Fibroblast of skin of back (primary cell): ENCODE measurements around the gene MRGPRG. TPM values are rescaled to one million over a fixed set of nuclear protein-coding genes. Genes with fewer than 3 reads are reported as not detected.
"Not testable (repeated sequence)": the region's sequence is repeated elsewhere in the genome, so short reads cannot be mapped to it uniquely, and the experiment has no call there.

Source experiments
- DNase-seq: peaks from one replicate; pipeline ENCODE4 v3.0.0-alpha.2; 2013
- polyA plus RNA-seq, 2 experiments: library from polyadenylated mRNA; unstranded; fragments of 120-200 nt; gene quantifications; one replicate each; pipeline ENCODE4 v1.2.1, GENCODE V29; 2013; ENCODE audit not compliant: insufficient read length in 2 of 2

Gene MRGPRG
- not detected for polyA plus RNA-seq (2013, experiment 1 of 2; ENCODE audit: insufficient read length)
- not detected for polyA plus RNA-seq (2013, experiment 2 of 2; ENCODE audit: insufficient read length)

DNA sequence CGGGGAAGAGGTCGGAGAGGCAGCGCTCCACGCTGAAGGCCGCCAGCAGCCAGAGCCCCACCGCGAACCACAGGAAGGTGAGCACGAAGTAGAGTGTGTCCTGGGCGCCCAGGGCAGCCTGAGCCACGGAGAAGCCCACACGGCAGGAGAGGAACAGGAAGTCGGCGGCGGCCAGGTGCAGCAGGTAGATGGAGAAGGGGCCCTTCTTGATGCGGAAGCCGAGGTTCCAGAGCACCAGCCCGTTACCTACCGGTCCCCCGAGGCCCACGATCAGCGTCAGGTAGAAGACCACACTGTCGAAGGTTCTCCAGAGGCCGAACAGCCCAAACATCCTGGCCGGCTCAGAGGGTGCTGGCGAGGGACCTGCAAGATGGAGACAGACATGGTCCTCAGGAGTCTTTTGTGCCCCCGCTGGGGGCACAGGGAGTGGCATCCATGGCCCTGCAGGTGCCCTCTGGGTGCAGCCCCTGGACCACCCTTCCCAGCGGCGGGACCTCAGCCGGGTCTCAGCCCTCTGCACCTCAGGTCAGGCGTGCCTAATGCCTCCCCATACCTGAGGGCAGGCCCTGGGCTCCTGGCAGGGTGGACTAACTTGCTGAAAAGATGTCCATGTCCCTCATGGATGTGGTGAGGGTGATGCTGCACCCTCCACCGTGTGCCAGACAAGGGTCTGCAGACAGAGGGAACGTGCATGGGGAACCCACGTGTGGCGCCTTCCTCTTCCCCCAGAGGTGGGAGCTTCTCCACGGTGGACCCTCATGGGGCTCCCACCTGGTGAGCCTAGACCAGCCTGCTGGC lies at the start of gene MRGPRG:
MRGPRG (minus strand) TSS at position 331 of the 798 bp plus-strand sequence; CDS start at position 331, 0 bp downstream.
- no peak for DNase-seq

DNA sequence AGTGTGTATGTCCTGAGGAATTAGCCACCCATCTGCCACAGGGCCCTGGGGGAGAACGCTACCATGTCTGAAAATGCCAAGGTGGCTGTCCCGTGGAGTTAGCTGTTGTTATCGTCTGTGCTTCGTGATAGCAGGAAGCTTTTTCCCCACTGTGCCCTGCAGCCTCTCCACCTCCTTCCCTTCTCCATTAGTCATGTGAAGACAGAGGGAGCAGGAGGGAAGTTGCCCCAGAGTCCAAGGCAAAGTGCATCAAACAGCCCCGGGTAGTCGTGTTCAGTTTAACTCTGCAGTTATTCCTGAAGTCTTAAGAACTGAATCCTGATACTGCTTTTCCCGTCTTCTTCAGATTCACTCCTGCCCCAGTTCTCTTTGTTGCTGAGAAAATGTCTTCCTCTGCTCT lies 43.9 kb upstream of the MRGPRG start:
- DNase-seq = not testable (repeated sequence)

- DNase-seq = not testable (repeated sequence)
Observed at GRCh38 chr11:3261831-3262230, 43.2 kb upstream of the MRGPRG start.

DNA sequence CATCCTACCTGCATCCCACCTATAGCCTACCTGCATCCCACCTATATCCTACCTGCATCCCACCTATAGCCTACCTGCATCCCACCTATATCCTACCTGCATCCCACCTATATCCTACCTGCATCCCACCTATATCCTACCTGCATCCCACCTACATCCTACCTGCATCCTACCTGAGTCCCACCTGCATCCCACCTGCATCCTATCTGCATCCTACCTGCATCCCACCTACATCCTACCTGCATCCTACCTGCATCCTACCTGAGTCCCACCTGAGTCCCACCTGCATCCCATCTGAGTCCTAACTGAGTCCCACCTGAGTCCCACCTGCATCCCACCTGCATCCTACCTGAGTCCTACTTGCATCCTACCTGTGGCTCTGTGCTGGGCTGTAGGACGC lies 38.9 kb upstream of the MRGPRG start:
- not testable (repeated sequence) for DNase-seq

GRCh38 chr11:3255241-3255640 lies 36.6 kb upstream of the MRGPRG start:
- not testable (repeated sequence) for DNase-seq

DNA sequence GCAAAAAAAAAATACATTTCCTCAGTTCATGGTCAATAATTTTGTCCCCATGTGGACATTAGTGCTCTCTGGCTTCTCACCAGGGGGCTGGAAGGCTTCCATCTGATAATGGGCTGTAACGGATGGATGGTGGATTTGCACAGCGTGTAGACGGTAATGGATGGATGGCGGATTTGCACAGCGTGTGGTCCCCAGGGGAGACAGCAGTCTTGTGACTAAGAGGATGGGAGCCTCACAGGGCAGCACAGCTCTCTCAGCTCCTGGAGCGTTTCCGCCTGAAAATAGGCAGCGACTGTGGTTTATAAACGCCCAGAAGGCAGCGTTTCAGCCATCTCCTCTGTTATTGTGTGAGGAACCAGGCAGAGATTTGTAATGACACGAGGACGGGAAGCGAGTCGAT lies 36.2 kb upstream of the MRGPRG start:
- DNase-seq = not testable (repeated sequence)

DNA sequence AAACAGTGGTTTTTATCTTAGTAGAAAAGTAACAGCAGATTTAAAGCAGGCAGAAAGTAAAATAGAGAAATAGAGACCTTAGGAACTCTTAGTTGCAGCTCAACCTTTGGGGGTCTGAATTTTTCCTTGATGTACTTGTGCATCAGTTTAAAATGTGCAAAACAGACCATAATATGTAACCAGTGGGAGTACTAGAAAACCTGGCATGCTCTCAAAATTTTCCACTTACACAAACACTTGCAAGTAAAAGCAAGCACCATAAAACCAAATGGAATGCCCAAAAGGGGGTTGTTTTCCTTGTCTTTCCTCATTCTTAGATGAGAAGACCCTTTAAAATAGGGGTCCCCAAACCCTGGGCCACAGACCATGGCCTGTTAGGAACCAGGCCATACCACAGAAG lies 26.5 kb upstream of the MRGPRG start:
- DNase-seq = no peak

- DNase-seq = no peak
Observed at GRCh38 chr11:3243880-3244279, 25.3 kb upstream of the MRGPRG start.

DNA sequence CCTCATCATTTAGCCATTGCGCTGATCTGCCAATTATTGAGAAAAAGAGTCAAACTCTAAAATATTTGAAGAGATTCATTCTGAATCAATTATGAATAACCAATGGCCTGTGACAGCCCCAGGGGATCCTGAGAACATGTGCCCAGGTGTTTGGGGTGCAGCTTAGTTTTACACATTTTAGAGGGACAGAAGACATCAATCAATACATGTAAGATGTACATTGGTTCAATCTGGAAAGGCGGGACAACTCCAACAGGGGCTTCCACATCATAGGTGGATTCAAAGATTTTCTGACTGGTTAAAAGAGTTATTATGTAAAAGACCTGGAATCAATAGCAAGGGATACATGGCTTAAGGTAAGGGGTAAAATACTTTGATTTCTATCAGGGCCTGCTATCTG lies 18.5 kb upstream of the MRGPRG start:
- no peak for DNase-seq

DNA sequence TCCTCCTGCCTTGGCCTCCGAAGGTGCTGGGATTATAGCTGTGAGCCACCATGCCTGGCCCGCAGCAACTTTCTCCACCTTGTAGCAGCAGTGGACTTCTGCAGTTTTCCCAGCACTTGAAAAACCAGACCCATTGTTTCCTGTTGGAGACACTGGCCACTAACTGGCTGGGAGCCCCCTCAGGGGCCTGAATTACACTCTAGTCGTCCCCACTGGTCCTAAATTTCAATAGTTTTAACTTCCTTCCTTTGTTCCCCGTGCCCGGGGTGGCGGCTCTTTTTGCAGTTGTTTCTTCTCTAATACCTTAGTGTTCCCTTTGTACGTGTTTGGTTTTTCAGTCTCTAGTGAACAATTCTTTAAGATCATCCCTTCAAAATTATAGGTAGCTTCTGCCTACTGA lies 16.2 kb upstream of the MRGPRG start:
- DNase-seq = no peak

- DNase-seq = no peak
Observed at GRCh38 chr11:3232956-3233355, 14.3 kb upstream of the MRGPRG start.

DNA sequence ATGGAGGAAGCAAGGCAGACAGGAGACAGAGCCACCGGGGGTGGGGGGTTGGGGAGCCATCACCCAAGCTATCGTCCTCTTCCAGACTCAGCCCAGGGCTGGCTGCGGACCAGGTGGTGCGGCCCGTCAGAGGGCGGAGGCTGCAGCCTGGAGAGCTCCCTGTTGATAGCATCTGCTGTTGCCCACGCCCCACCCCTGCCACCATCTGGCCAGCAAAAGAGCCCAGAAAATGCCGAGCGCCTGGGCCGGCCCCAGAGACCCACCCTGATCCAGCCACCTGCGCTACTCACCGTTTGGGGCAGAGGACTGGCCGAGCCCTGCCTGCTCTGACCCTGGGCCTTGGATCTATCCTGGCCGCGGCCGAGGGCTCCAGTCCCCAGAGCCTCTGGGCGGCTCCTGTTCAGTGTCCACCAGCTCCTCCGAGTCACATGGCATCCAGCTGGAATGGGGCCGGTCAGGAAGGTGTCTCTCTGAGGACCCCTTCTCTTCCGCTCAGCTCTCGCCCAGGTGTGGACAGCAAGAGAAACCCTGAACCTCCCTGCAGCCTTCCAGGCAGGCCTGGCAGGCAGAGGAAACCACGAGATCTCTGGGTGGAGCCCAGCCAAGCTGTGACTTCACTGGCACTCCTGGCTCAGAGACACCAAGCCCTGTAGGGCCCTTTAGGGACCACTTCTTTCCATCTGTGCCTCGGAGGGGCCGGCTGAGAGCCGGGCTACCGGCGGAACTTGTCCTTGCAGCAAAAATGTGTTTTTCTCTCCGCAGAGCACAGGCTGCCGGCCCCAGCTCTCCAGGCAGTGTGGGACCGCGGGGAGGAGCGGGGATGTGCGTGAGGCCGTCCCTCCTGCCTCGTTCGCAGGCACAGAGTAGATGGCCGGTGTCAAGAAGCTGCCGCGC lies 13.5 kb upstream of the MRGPRG start, which contains the start of gene MRGPRE:
MRGPRE (minus strand) TSS at position 567 of the 894 bp plus-strand sequence. CDS start 3,618 bp downstream, outside the sequence.
- no peak for DNase-seq

GRCh38 chr11:3231550-3231850 lies 12.9 kb upstream of the MRGPRG start:
- no peak for DNase-seq

DNA sequence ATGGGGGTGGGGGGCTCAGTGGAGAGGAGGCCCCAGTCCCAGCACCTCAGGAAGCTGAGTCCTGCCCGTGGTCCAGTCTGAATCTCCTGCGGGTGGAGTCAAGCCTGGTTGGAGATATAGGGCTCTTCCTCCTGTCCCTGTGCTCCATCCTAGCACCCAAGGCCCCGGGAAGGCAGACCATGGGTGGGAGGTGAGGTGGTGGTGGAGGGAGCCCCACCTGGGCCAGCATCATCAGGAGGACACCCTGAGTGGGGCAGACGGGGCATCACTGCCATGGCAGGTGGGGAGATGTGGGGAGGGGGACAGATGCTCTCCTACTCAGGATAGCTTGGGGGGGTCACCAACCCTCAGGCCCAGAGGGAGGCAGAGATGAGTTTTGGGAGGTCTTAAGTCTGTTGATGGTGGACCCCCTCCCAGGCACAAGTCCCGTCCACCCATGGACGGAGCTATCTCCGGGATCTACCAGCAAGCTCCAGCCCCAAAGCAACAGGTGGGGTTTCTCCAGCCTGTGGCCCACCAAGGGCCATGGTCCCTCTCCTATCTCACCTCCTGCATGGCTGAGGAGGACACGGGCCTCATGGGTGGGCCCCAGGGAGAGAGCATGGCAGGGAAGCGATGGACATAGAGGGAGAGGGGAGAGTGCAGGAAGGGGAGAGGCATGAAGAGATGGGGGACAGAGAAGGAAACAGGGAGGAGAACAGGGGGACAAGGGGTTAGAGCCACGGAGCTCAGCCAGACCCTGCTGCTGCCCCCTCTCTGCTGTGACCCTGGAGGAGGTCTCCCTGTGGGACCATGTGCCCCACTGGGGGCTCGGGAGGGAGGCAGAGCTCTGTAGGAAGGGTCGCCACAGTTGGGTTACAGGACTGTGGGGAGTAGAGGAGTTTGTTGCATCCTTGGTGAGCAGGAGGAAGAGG lies 12.3 kb upstream of the MRGPRG start:
- no peak for DNase-seq

GRCh38 chr11:3229673-3230630 lies 11.3 kb upstream of the MRGPRG start:
- DNase-seq = no peak

GRCh38 chr11:3228445-3228829 lies 9.8 kb upstream of the MRGPRG start:
- no peak for DNase-seq

GRCh38 chr11:3227568-3228444 lies 9.2 kb upstream of the MRGPRG start:
- DNase-seq = no peak

DNA sequence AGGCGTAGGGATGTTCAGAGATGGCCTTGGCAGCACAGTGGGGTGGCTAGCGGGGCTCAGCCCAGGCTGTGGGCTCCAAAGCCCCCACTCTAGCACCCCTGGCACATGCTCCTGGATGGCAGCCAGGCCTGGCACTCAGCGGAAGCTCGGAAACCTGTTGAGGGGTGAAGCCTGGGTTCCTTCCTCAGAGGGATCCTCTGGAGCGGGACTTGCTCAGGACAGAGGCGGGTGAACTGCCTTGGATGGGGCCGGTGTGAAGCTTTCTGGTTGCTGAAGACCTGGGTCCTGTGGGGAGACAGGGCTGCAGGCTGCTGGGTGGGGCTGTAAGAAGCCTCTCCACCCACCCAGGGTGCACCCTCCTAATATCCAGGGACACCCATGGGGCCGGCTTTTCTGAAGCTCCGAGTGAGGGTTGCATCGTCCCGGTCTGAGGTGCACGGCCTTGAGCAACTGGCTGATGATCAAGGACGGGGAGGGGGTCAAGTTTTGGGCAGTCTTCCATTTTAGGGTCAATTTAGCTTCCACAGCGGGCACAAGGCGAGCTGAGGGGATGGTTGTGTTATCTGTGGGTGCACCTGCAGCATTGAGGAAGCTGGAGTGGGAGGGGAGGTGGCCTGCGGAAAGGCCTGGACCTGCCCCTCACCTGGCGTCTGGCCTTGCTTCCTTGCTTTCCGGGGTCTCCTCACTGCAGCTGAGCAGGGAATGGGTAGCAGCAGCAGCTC lies 8.4 kb upstream of the MRGPRG start:
- no peak for DNase-seq
